DMS 273 treated with DMSO at 0.1 percent for 48 hours (cell line): ENCODE data around the gene NEXMIF.
A peak's percentile ranks its signal among the peaks of the same experiment; 100 is the strongest.
"Not testable (repeated sequence)": the region's sequence is repeated elsewhere in the genome, so short reads cannot be mapped to it uniquely, and the experiment has no call there.

Experiments
- DNase-seq: peaks from one replicate; lab custom pipeline; 2025; lab: John Stamatoyannopoulos, UW

NEXMIF gene

GRCh38 chrX:74925225-74926088, at the start of gene NEXMIF:
Gene NEXMIF, minus strand, starts transcription at chrX:74925452.
- peak; percentile 29 for DNase-seq

DNA sequence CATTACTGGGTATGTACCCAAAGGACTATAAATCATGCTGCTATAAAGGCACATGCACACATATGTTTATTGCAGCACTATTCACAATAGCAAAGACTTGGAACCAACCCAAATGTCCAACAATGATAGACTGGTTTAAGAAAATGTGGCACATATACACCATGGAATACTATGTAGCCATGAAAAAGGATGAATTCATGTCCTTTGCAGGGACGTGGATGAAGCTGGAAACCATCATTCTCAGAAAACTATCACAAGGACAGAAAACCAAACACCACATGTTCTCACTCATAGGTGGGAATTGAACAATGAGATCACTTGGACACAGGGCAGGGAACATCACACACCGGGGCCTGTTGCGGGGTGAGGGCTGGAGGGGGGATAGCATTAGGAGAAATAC, 36.7 kb upstream of the NEXMIF start:
- DNase-seq = not testable (repeated sequence)

- no peak for DNase-seq
Observed at GRCh38 chrX:74949717-74950116, 24.5 kb upstream of the NEXMIF start.

GRCh38 chrX:74940414-74940813, 15.2 kb upstream of the NEXMIF start:
- DNase-seq = no peak

DNA sequence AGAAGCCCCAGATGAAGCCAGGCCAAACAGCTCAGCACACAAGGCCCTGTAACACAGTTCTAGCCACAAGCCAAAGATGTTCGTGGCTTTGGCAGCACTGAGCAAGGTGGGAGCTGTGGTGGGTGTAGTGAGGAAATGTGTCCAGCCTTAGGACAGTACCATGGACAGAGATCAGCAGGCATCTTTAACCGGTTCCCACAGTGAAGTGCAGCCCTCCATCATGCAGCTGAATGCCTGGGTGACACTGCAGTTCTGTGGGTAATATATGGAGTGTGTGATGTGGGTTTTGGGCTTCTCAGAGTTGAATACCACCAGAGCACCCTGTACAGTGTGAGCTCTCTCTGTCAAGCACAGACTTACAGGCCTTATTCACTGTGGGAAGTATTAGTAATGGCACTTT, 6.0 kb upstream of the NEXMIF start:
- DNase-seq = no peak

DNA sequence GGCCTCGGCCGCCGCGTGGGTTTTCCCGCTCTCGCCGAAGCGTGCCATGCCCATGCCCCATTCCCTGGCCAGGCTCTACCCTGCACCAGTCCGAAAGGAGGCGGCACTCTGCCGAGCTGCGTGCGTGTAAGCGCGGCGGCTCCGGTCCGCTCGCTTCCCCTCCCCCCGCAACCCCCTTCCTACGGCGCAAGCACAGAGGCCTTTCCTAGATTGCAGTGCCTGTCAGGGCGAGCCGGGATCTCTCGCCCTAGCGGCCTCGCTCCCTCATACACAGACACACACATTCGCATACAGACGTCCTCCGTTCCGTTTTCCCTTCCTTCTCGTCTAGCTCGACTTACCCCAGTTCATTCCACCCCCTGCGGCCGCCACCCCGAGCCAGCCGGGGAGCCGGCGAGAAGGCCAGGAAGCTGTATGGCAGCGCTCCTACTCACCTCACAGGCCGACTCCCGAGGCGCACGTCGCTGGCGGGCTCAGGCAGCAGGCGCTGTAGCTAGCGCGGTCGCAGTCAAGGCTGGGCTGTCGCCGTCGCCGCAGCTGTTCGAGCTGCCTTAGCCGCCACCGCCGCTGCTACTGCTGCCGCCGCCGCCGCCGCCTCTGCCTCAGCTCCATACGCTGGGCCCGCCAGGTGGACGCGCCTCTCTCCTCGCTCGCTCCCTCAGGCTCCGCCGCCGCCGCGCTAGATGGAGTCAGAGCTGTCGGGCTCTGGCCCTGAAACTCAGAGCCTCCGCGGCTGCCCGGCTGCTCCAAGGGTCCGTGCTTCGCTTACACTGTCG, 615 bp downstream of the NEXMIF start:
- peak; percentile 45 for DNase-seq

DNA sequence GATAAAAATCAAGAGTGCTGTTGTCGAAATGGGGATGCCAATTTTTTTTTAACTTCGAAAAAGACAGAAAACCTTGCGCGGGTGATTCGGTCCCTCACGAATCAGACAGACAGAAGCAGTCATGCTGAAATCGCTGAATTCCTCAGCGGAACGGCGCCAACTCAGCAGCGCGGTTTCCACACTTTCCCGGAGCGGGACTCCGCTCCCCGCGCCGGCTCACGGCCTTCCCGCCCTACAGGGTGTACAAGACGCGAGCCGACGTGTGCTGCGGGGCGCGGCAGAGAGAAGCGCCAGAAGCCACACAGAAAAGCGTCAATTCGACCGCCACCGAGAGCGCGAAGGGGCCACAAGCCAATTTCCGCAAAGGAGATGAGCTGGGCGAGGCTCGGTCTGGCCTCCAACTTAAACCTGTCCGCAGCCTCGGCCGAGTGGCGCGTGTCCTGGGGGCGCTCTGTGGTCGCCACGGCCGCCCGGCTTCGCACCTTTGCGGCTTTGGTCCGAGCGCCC, 1.3 kb downstream of the NEXMIF start:
- peak; percentile 57 for DNase-seq

DNA sequence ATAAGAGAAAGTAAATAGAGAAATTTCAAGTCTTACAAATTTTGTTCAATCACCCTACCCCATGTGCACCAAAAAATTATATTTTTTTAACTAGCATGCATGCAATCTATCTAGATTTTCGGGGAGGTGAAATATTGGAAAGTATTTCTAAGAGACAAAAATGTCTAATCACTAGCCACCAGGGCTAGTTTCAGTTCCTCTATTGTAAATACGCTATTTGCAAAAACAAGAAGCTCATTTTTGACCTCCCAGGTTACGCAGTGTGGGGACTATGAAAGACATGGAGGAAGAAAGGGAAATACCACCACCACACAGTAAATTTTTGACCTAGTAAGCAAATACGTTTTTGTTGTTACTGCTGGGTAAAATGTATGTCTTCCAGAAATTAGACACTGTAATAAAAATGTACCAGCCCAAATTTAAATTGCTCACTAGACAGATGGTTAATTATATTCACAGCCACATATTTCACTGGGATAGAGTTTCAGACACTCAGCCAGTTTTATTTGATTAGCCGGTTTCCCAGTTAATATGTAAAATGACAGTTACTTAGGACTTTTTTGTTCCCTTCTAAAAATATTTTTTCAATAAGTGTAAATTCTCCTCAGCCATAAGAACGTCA, 2.2 kb downstream of the NEXMIF start:
- peak; percentile 58 for DNase-seq

DNA sequence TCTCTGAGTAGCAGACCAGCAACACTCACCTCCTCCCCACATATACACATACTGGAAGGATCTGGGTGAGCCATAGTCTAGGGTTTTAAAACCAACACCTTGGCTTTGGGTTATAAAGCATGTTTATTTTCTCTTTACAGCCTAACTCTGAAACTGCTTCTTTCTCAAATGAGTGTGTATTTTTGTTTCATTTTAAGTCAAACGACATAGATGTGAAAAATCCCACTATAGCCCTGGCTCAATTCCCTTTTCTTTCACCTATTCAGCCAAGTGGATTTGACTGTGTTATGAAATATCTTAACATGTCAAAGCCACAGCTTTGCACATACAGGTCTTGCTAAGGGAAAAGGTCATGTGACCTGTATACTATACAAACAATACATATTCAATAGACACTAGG, 13.8 kb downstream of the NEXMIF start:
- DNase-seq = no peak

DNA sequence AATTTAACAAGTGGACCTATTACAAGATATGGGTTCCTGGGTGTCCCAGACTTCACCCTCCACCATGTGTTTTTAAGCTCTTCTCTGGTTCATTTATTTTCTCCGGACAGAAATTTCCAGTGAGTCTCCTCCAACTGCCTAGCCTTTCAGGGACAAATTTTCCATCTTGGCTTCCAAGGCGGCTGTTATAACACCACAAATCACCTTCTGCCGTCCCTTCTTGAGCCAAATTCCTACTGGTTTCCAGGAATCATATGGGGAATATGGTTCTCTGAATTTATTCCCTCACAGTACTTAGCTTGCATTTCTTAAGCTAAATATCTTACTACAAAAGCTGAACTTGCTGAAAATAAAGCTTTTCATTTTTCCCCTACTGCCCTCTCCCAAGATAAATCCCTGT, 18.8 kb downstream of the NEXMIF start:
- no peak for DNase-seq

DNA sequence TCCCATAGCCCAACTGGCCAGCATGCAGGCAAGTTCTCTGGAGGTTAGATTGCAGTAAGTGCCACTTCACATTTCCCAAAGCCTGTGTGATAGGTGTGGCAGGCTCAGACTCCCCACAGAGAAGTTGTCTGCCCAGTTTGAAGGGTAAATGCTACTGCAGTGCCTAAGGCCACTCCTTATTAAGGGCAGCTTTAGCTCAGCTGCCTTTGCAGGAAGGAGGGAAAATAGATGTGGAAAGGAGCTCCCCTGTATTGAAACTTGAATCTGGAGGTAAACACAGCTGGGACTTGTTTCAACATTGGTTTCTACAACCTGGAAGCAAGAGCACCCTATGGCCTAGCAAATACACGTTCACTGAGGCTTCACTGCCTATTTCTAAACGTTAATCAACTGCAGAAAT, 22.4 kb downstream of the NEXMIF start:
- no peak for DNase-seq

GRCh38 chrX:74892561-74892960, 32.7 kb downstream of the NEXMIF start:
- no peak for DNase-seq

DNA sequence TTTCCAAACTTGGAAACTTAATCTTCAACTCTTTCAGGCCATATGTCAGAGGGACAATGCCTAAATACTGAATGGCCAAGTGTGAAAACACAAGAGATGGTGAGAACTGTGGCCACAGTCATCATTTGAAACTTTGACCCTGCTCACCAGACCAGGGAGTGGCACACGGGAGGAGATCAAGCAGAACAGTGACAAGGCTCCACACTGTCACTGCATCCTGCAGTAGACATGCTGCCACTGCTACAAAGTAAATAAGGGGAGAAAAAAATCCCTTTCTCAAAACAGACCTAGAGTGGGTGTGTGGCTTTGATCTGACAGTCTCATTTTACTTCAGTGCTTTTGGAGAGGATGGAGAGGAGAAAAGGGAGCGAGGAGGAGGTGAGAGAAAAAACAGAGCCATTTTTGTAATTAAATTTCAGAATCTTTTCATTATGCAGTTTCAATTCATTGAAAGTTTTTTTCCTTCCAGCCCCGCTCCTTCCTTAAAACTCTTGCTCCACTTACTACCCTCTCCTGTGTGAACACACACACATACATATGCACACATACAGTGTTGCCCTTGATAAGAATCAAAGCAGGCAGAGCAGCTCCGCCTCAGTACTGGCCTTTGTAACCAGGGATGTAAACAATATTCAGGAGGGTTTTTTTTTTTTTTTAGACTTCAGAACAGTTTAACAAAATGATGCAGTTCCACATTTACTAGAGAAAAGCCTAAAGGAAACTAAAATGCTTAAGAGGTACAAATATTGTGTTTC, 34.4 kb downstream of the NEXMIF start:
- no peak for DNase-seq

GRCh38 chrX:74882383-74882782, 42.9 kb downstream of the NEXMIF start:
- not testable (repeated sequence) for DNase-seq

DNA sequence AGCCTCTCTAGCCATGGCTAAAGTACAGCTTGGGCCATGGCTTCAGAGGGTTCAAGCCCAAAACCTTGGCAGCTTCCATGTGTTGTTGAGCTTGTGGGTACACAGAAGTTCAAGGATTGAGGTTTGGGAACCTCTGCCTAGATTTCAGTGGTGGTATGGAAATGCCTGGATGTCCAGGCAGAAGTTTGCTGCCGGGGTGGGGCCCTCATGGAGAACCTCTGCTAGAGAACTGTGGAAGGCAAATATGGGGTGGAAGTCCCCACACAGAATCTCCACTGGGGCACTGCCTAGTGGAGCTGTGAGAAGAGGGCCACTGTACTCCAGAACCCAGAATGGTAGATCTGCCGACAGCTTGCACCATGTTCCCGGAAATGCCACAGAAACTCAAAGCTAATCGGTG, 59.5 kb downstream of the NEXMIF start:
- no peak for DNase-seq

GRCh38 chrX:74853255-74853654, 72.0 kb downstream of the NEXMIF start:
- no peak for DNase-seq

DNA sequence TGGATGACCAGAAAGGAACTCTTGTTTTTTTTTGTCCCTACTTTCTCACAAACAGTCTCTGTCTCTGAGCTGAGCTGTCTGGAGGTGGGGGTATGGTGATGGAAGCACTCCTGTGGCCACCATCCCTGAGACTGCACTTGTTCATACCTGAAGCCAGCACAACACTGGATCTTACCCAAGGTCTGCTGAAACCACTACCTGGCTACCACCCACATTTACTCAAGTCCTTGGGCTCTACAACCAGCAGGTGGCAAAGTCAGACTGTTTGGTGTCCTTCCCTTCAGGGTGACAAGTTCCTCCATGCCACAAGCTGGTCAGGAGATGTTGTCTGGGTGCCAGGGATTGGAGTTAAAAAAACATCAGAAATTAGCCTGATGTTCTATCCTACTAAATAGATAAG, 89.7 kb downstream of the NEXMIF start:
- DNase-seq = no peak

DNA sequence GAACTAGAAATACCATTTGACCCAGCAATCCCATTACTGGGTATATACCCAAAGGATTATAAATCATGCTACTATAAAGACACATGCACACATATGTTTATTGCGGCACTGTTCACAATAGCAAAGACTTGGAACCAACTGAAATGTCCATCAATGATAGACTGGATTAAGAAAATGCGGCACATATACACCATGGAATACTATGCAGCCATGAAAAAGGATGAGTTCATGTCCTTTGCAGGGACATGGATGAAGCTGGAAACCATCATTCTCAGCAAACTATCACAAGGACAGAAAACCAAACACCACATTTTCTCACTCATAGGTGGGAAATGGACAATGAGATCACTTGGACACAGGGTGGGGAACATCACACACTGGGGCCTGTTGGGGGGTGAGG, 105.5 kb downstream of the NEXMIF start:
- DNase-seq = not testable (repeated sequence)

DNA sequence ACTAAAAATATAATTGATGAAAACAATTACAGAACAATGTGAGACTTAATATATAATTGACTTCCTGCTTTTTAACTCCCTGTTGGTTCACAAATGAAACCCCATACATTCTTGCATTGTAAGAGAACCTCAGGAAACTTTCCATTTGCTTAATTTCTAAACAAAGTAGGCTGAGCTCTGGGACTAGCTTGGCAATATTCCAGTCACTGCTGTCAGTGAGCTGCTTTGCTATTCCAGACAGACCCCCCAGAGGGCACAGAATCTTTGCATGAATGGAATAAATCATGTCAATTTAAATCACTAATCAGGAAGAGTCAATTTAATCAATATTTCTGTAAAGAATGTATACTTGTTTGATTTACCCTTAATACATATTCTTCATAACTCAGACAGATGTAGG, 110.6 kb downstream of the NEXMIF start:
- DNase-seq = no peak

GRCh38 chrX:74804574-74804973, 120.7 kb downstream of the NEXMIF start:
- DNase-seq = no peak

- no peak for DNase-seq
Observed at GRCh38 chrX:74800062-74800461, 125.2 kb downstream of the NEXMIF start.

DNA sequence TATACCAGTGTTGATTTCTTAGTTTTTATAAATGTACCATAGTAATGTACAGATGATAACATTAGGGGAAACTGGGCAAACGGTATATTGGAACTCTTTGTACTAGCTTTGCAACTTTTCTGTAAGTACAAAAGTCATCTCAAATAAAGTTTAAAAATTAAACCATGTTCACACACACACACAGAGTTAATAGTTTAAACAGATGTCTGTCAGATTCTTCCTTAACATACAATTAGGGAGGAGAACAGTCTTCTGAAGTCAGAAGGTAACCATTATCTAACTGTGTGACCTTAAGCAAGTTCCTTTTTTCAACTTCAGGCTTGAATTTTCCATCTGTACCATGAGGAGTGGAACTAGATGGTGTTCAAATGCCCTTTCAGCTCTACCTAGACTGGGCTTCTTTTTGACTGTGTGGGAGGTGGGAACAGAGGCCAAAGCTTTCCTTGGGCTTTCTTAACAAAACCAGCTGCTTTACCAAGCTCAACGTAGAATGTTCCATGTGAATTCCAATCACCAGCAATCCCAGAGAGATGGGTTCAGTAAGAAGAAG, 127.8 kb downstream of the NEXMIF start:
- DNase-seq = no peak
